ENCODE results near the gene NRM.

- TF ChIP-seq CTCF (IDR thresholded peaks at IDR 0.05; ENCODE audit: borderline replicate concordance, extremely low read depth, low read length, poor library complexity, severe bottlenecking): no peak
- TF ChIP-seq EZH2 (IDR thresholded peaks at IDR 0.05; ENCODE audit: borderline replicate concordance, low read depth, low read length, severe bottlenecking): no peak
Measured at GRCh38 chr6:30683183-30683979, 7.4 kb downstream of the NRM start.
